AG10803 (cell line): Measurements from ENCODE around the gene SLC25A36.

Source experiments
- DNase-seq: peaks from one replicate; pipeline ENCODE4 v3.0.0; 2010; ENCODE audit warnings: low read depth
- H3K4me3 ChIP-seq: 2 replicates; pipeline ENCODE4 v1.5.1; 2011; ENCODE audit warnings: mild to moderate bottlenecking, low read length, control low read depth
- CTCF ChIP-seq: conservative IDR thresholded peaks from 2 replicates; pipeline ENCODE4 v1.5.1; 2011; ENCODE audit warnings: mild to moderate bottlenecking, low read length, control low read depth, inconsistent platforms

Gene SLC25A36

GRCh38 chr3:141020143-141020830, 78.7 kb downstream of the SLC25A36 start:
- DNase-seq: no peak
- no peak overlapping the region for H3K4me3 ChIP-seq
- TF ChIP-seq CTCF: no peak

- no peak overlapping the region for H3K4me3 ChIP-seq
- TF ChIP-seq CTCF: no peak
- DNase-seq: no peak
Measured at GRCh38 chr3:141021261-141021660, 79.6 kb downstream of the SLC25A36 start.
